SU-DHL-6 (cell line): ENCODE data around the gene ERC1.

Source experiments
- H2AFZ ChIP-seq: fragments of 200-600 bp; sonication (generic); 2 replicates; pipeline ENCODE4 v1.6.1; 2014; ENCODE audit warnings: low read depth, mild to moderate bottlenecking, moderate library complexity, mixed read lengths, antibody characterized with exemption, low read length; ENCODE audit not compliant: severe bottlenecking
- H3F3A ChIP-seq: fragments of 200-600 bp; shearing (Covaris generic); 2 replicates; pipeline ENCODE4 v1.6.0; 2016; ENCODE audit warnings: antibody characterized with exemption, mild to moderate bottlenecking; ENCODE audit not compliant: insufficient read depth
- H3K27ac ChIP-seq: fragments of 200-600 bp; sonication (generic); 2 replicates; pipeline ENCODE4 v1.5.1; 2016; ENCODE audit warnings: low read depth, mild to moderate bottlenecking, low read length, moderate library complexity, mixed read lengths
- H3K27me3 ChIP-seq: fragments of 200-600 bp; sonication (generic), shearing (Covaris generic); 2 replicates; pipeline ENCODE4 v1.6.0; 2014; ENCODE audit warnings: mild to moderate bottlenecking, low read length
- H3K36me3 ChIP-seq: fragments of 200-600 bp; sonication (generic); 2 replicates; pipeline ENCODE4 v1.6.1; 2014; ENCODE audit warnings: mild to moderate bottlenecking, low read length, mixed read lengths
- H3K4me2 ChIP-seq: fragments of 300-600, 200-600 bp; shearing (Covaris generic), sonication (generic); 2 replicates; pipeline ENCODE4 v1.6.0; 2014; ENCODE audit warnings: low read length, low read depth, mild to moderate bottlenecking; ENCODE audit not compliant: poor library complexity, severe bottlenecking
- H3K4me3 ChIP-seq: fragments of 200-600 bp; sonication (generic); 2 replicates; pipeline ENCODE4 v1.5.1; 2014; ENCODE audit warnings: antibody characterized with exemption, low read length, mild to moderate bottlenecking, mixed read lengths; ENCODE audit not compliant: insufficient read depth, poor library complexity, severe bottlenecking
- H3K79me2 ChIP-seq: fragments of 200-600 bp; sonication (generic); 2 replicates; pipeline ENCODE4 v1.6.1; 2014; ENCODE audit warnings: mild to moderate bottlenecking, low read length, moderate library complexity; ENCODE audit not compliant: insufficient read depth
- H3K9ac ChIP-seq: fragments of 200-600 bp; sonication (generic); 2 replicates; pipeline ENCODE4 v1.7.0; 2014; ENCODE audit warnings: mild to moderate bottlenecking, low read length
- H3K9me2 ChIP-seq: fragments of 200-600 bp; sonication (generic); replicated peaks from 2 replicates; pipeline ENCODE4 v1.6.1; 2014; ENCODE audit warnings: low read length; ENCODE audit not compliant: insufficient read depth
- H3K9me3 ChIP-seq: fragments of 200-600 bp; sonication (generic); 2 replicates; pipeline ENCODE4 v1.6.1; 2014; ENCODE audit warnings: low read length, mixed read lengths; ENCODE audit not compliant: insufficient read depth
- H4K20me1 ChIP-seq: fragments of 200-600 bp; sonication (generic); 2 replicates; pipeline ENCODE4 v1.6.1; 2014; ENCODE audit warnings: low read depth, mild to moderate bottlenecking, antibody characterized with exemption, low read length, moderate library complexity, mixed read lengths
- CTCF ChIP-seq: fragments of 200-600 bp; sonication (generic); IDR thresholded peaks from one replicate; pipeline ENCODE4 v1.5.1; 2017; ENCODE audit warnings: antibody characterized with exemption, mild to moderate bottlenecking, low read length, moderate library complexity; ENCODE audit not compliant: insufficient read depth, poor library complexity, severe bottlenecking
- EZH2phosphoT487 ChIP-seq: fragments of 200-600 bp; sonication (generic), shearing (Covaris generic); conservative IDR thresholded peaks from 2 replicates; pipeline ENCODE4 v1.6.1; 2018; ENCODE audit warnings: mild to moderate bottlenecking, antibody characterized with exemption, low read length, moderate library complexity, mixed read lengths

Gene ERC1

GRCh38 chr12:1287446-1287975 is 296.5 kb downstream of the ERC1 start:
- Histone ChIP-seq H3K9me3 (no peaks in the 10 kb centered on the region), H3F3A (no peaks in the 10 kb centered on the region), H3K36me3 (no peaks in the 10 kb centered on the region), H3K9me2 (no peaks in the 10 kb centered on the region), H3K9ac (no peak overlapping the region), H3K4me2 (no peak overlapping the region), H3K27me3 (no peaks in the 10 kb centered on the region), H3K27ac (no peak overlapping the region), H2AFZ (no peak overlapping the region), H3K79me2 (no peaks in the 10 kb centered on the region), H4K20me1 (no peaks in the 10 kb centered on the region), H3K4me3 (no peak overlapping the region)
- TF ChIP-seq CTCF (no peak), EZH2phosphoT487 (no peak)

GRCh38 chr12:1288333-1288732 is 297.3 kb downstream of the ERC1 start:
- Histone ChIP-seq H2AFZ (no peak overlapping the region), H3K36me3 (no peaks in the 10 kb centered on the region), H3K79me2 (no peaks in the 10 kb centered on the region), H4K20me1 (no peaks in the 10 kb centered on the region), H3K9me2 (no peaks in the 10 kb centered on the region), H3F3A (no peaks in the 10 kb centered on the region), H3K27me3 (no peaks in the 10 kb centered on the region), H3K9ac (no peak overlapping the region), H3K9me3 (no peaks in the 10 kb centered on the region), H3K27ac (no peak overlapping the region), H3K4me2 (no peak overlapping the region), H3K4me3 (no peak overlapping the region)
- TF ChIP-seq CTCF (no peak), EZH2phosphoT487 (no peak)

DNA sequence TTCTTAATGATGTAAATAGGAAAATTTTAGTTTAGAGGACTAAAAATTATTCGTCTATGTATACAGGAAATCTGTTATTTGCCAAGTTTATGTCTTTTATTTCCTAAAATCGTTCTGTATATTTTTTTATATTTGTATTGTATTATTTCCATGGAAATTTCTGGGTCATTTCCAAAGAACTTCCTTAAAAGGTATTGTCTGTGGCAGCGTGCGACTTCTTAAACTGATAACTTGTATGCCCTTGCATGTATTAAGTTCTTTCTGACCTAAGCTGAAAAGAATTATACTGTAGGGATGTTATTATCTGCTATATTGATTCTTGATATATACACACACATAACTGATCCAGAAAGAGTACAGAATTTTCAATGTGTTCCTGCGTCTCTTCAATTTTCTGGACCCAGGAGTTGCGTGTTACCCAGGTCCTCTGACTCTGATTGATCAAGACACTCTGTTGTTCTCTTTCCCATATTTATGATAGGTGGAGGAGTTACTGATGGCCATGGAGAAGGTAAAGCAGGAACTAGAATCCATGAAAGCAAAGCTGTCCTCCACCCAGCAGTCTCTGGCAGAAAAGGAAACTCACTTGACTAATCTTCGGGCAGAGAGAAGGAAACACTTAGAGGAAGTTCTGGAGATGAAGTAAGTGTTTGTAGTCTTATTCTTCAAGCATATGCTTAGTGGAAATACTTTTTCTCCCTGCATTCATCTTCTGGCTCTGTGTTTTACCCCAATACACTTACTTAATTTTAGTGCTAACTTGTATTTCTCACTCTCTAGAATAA is 298.5 kb downstream of the ERC1 start:
- H3K4me2 ChIP-seq: no peak overlapping the region
- H3F3A ChIP-seq: no peaks in the 10 kb centered on the region
- H3K9ac ChIP-seq: no peak overlapping the region
- H3K79me2 ChIP-seq: no peaks in the 10 kb centered on the region
- H3K4me3 ChIP-seq: no peak overlapping the region
- H3K27me3 ChIP-seq: no peaks in the 10 kb centered on the region
- H3K27ac ChIP-seq: no peak overlapping the region
- H3K36me3 ChIP-seq: no peaks in the 10 kb centered on the region
- H3K9me2 ChIP-seq: no peaks in the 10 kb centered on the region
- no peaks in the 10 kb centered on the region for H3K9me3 ChIP-seq
- TF ChIP-seq EZH2phosphoT487 (no peak), CTCF (no peak)
- no peaks in the 10 kb centered on the region for H4K20me1 ChIP-seq
- H2AFZ ChIP-seq: no peak overlapping the region
